T-cell (primary cell): ENCODE measurements around the gene RHOB. TPM values are rescaled to one million over a fixed set of nuclear protein-coding genes. Genes with fewer than 3 reads are reported as not detected.

Experiments
- ATAC-seq, 4 experiments: fragments of 200-7000 bp in 3 of 4; fragments of 150-1000 bp in 1 of 4; cut with Tn5 transposase; replicated peaks in 1 of 4; 1 replicate in 3 of 4; 2 replicates in 1 of 4; pipeline ENCODE4 v1.10.0; 2021; ENCODE audit warnings: moderate library complexity in 3 of 4, mild to moderate bottlenecking in 2 of 4, moderate number of reproducible peaks in 1 of 4
- CTCF ChIA-PET, 2 donors: fragments of 300-600 bp; sonication (Branson Sonifier 250); formaldehyde crosslinking; loops; one replicate each; lab custom pipeline; 2022; ENCODE audit warnings: antibody characterized with exemption in 2 of 2; lab: Charles Lee
- POLR2A ChIA-PET, 2 donors: fragments of 300-600 bp; sonication (Branson Sonifier 250); formaldehyde crosslinking; loops; one replicate each; lab custom pipeline; 2022; ENCODE audit warnings: antibody characterized with exemption in 2 of 2; lab: Charles Lee
- DNase-seq, 35 experiments: peaks; one replicate each; pipeline versions ENCODE4 v3.0.0 to v3.0.0-alpha.2; 2013 to 2023
- H3K27ac ChIP-seq: one replicate; pipeline ENCODE4 v1.5.1; 2013; ENCODE audit warnings: low read length
- H3K27me3 ChIP-seq, 2 experiments: replicated peaks in 1 of 2; 1 replicate in 1 of 2; 2 replicates in 1 of 2; pipeline versions ENCODE4 v1.6.1 to v1.7.0; 2013; ENCODE audit warnings: low read length in 1 of 2, mixed read lengths in 1 of 2; ENCODE audit not compliant: control insufficient read depth in 2 of 2, insufficient read depth in 2 of 2; ENCODE audit errors: extremely low read depth in 1 of 2
- H3K36me3 ChIP-seq, 2 donors: 1 replicate in 1 of 2; 2 replicates in 1 of 2; pipeline versions ENCODE4 v1.6.1 to v1.7.0; 2013; ENCODE audit warnings: low read length in 1 of 2; ENCODE audit not compliant: control insufficient read depth in 2 of 2, insufficient read depth in 1 of 2; ENCODE audit errors: extremely low read depth in 1 of 2
- H3K4me1 ChIP-seq, 2 experiments: 1 replicate in 1 of 2; 2 replicates in 1 of 2; pipeline versions ENCODE4 v1.6.1 to v1.7.0; 2013; ENCODE audit warnings: low read length in 2 of 2, mixed read lengths in 1 of 2; ENCODE audit not compliant: insufficient read depth in 2 of 2, control insufficient read depth in 1 of 2; ENCODE audit errors: extremely low read depth in 1 of 2
- H3K4me3 ChIP-seq, 2 donors: 1 replicate in 1 of 2; 2 replicates in 1 of 2; pipeline versions ENCODE4 v1.5.1 to v1.7.0; 2013; ENCODE audit warnings: mild to moderate bottlenecking in 2 of 2, low read length in 1 of 2, moderate library complexity in 1 of 2; ENCODE audit not compliant: control insufficient read depth in 1 of 2; ENCODE audit errors: extremely low read depth in 1 of 2
- H3K9me3 ChIP-seq: 2 replicates; pipeline ENCODE4 v1.7.0; 2013
- H3K27ac Mint-ChIP-seq, 2 donors: one replicate each; pipeline ENCODE4 v1.8.0; 2020 to 2021; ENCODE audit warnings: mild to moderate bottlenecking in 2 of 2, mixed read lengths in 2 of 2
- H3K27me3 Mint-ChIP-seq, 2 donors: one replicate each; pipeline ENCODE4 v1.8.0; 2021 to 2022; ENCODE audit warnings: mixed read lengths in 2 of 2
- H3K36me3 Mint-ChIP-seq: one replicate; pipeline ENCODE4 v1.8.0; 2021; ENCODE audit warnings: mixed read lengths
- H3K4me1 Mint-ChIP-seq, 3 donors: one replicate each; pipeline ENCODE4 v1.8.0; 2020 to 2022; ENCODE audit warnings: mixed read lengths in 3 of 3, mild to moderate bottlenecking in 1 of 3
- H3K4me3 Mint-ChIP-seq, 3 donors: one replicate each; pipeline ENCODE4 v1.8.0; 2020 to 2022; ENCODE audit warnings: mild to moderate bottlenecking in 3 of 3, mixed read lengths in 3 of 3, moderate library complexity in 3 of 3
- H3K9me3 Mint-ChIP-seq, 3 donors: one replicate each; pipeline ENCODE4 v1.8.0; 2020 to 2022; ENCODE audit warnings: mixed read lengths in 3 of 3
- WGBS: methylation state at CpG from one replicate; pipeline ENCODE4 v1.1.5; 2013; ENCODE audit warnings: missing lambda C conversion rate; ENCODE audit not compliant: insufficient coverage; 5-methylcytosine and 5-hydroxymethylcytosine counted together
- total RNA-seq, 35 experiments: library from RNA in 6 of 35; stranded (reverse) in 6 of 35; fragments of 120-200 nt in 1 of 35; gene quantifications; one replicate each; pipeline versions ENCODE4 v1.2.1 to v1.2.4 and lab custom pipeline; 2013 to 2026

RHOB gene
- total RNA-seq, 5 donors from 2014 or later (not counting 1 experiment from before 2014, with no cell fraction given) = 11.4 to 42.4 (median 14.7) TPM

- H3K27ac Mint-ChIP-seq = no peak overlapping the region
- ATAC-seq (no peak), DNase-seq (no peak)
- Histone ChIP-seq H3K27ac (no peak overlapping the region), H3K4me3 (no peak overlapping the region), H3K27me3 (peaks cover 0 to 13% of the 10 kb centered on the region in 2 experiments), H3K36me3 (no peaks in the 10 kb centered on the region), H3K4me1 (no peaks in the 10 kb centered on the region), H3K9me3 (no peaks in the 10 kb centered on the region)
- ChIA-PET CTCF (no interaction called here), POLR2A (no interaction called here)
- H3K36me3 Mint-ChIP-seq = no peaks in the 10 kb centered on the region
- peaks cover 0 to 3% of the 10 kb centered on the region in 2 donors for H3K27me3 Mint-ChIP-seq
- WGBS = 70% methylated on average over 4 of the region's 7 CpGs
- H3K4me1 Mint-ChIP-seq = no peaks in the 10 kb centered on the region
- H3K9me3 Mint-ChIP-seq = peaks cover 0 to 5% (median 0%) of the 10 kb centered on the region in 3 donors
- no peak overlapping the region for H3K4me3 Mint-ChIP-seq
Observed at GRCh38 chr2:20478961-20479360, 32.1 kb downstream of the RHOB start.

DNA sequence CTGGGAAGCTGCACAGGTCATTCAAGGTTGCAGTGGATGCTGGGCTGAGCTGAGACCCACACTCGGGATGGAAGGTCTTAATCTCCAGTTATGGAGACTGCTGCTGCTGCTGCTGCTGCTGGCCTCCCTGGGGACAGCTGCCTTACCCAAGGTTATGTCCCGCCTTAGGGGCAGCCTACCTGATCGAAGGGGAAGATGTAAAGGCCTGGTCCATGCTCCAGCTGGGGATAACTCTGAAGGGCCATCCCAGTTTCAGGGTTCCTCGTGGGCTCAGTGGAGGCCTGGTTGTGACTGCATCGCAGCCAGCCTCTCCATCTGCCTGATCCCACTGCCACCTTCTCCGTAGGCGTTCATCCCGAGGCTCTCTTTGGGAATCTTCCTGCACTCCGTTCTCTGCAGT is 33.0 kb downstream of the RHOB start:
- DNase-seq = no peak
- H3K36me3 ChIP-seq = no peaks in the 10 kb centered on the region
- no peak overlapping the region for H3K27ac ChIP-seq
- H3K27me3 ChIP-seq = peaks cover 0 to 13% of the 10 kb centered on the region in 2 experiments
- H3K9me3 Mint-ChIP-seq = peaks cover 0 to 5% (median 0%) of the 10 kb centered on the region in 3 donors
- WGBS = 80% methylated on average over 8 of the region's 9 CpGs
- H3K9me3 ChIP-seq = no peaks in the 10 kb centered on the region
- CTCF ChIA-PET = interaction anchor here in 1 of 2 donors (0.6 kb wide), 1 partner anchor 383 kb away, joined by 6 read pairs; no protein-coding TSS in a partner anchor
- H3K4me1 ChIP-seq = no peaks in the 10 kb centered on the region
- H3K27ac Mint-ChIP-seq = no peak overlapping the region
- POLR2A ChIA-PET = no interaction called here
- H3K4me3 ChIP-seq = no peak overlapping the region
- no peaks in the 10 kb centered on the region for H3K36me3 Mint-ChIP-seq
- peaks cover 0 to 3% of the 10 kb centered on the region in 2 donors for H3K27me3 Mint-ChIP-seq
- H3K4me1 Mint-ChIP-seq = no peaks in the 10 kb centered on the region
- no peak overlapping the region for H3K4me3 Mint-ChIP-seq
- ATAC-seq = no peak

DNA sequence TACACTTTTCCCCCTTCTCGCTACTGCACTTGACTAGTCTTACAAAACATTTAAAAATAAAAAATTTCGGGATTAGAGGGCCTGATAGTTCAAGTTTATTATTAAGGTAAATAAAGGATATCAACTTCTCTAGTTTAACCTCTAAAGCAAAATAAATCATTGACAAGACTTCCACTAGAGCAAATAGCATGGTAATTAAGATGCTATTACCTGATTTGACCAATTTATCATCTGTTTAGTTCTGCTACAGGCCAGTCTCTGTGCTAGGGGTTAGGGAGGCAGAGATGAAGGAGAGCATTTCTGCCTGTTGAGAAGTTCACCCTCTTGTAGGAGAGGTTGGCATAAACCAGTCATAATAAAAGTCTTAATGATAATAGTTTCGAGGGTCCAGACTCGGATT is 34.0 kb downstream of the RHOB start:
- Histone ChIP-seq H3K9me3 (no peaks in the 10 kb centered on the region), H3K36me3 (no peaks in the 10 kb centered on the region), H3K4me3 (no peak overlapping the region), H3K27me3 (peaks cover 0 to 17% of the 10 kb centered on the region in 2 experiments), H3K27ac (no peak overlapping the region), H3K4me1 (no peaks in the 10 kb centered on the region)
- Mint-ChIP-seq H3K4me1 (no peaks in the 10 kb centered on the region), H3K27me3 (peaks cover 0 to 3% of the 10 kb centered on the region in 2 donors), H3K27ac (no peak overlapping the region), H3K9me3 (peaks cover 0 to 5% (median 0%) of the 10 kb centered on the region in 3 donors), H3K36me3 (no peaks in the 10 kb centered on the region), H3K4me3 (no peak overlapping the region)
- ChIA-PET POLR2A (no interaction called here), CTCF (no interaction called here)
- ATAC-seq (no peak), DNase-seq (no peak)
- WGBS = 63% methylated on average over 2 of the region's 4 CpGs

DNA sequence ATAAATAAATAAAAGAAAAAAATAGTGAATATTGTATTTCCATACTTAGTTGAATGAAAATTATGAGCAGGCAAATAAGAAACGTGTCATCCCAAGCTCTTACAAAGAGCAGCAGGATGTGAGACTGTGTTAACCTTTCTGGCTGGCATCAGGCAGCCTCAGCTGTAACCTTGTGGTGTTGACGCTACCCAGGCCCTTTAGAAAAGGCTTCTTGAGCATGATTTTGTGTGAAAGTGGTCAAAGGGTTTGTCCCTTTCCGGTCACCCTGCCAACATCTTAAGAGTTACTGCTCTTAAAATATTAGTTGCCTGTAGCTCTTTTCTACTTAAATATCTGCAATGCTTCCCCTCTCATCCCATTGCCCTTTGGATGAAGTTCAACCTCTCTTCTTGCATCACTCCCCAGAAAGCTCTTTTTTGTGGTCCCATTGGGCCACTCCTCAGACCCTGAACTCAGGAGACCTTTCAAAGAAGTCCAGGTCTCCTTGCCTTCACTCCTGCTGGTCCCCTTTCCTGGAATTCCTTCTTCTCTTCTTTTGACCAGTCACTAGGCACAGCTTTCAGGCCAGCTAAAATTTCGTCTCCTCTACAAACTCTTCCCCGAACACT is 35.0 kb downstream of the RHOB start:
- no peaks in the 10 kb centered on the region for H3K9me3 ChIP-seq
- H3K36me3 ChIP-seq = no peaks in the 10 kb centered on the region
- ChIA-PET POLR2A (interaction anchor here in 1 of 2 donors (0.6 kb wide), 1 partner anchor 179 kb away, joined by 3 read pairs; no protein-coding TSS in a partner anchor), CTCF (no interaction called here)
- WGBS = 71% methylated on average over 2 of the region's 5 CpGs
- Mint-ChIP-seq H3K27ac (no peak overlapping the region), H3K36me3 (no peaks in the 10 kb centered on the region), H3K9me3 (peaks cover 0 to 5% (median 0%) of the 10 kb centered on the region in 3 donors), H3K27me3 (peaks cover 0 to 3% of the 10 kb centered on the region in 2 donors), H3K4me3 (no peak overlapping the region), H3K4me1 (no peaks in the 10 kb centered on the region)
- no peaks in the 10 kb centered on the region for H3K4me1 ChIP-seq
- H3K27me3 ChIP-seq = peaks cover 0 to 17% of the 10 kb centered on the region in 2 experiments
- no peak overlapping the region for H3K27ac ChIP-seq
- no peak overlapping the region for H3K4me3 ChIP-seq
- DNase-seq (no peak), ATAC-seq (no peak)

DNA sequence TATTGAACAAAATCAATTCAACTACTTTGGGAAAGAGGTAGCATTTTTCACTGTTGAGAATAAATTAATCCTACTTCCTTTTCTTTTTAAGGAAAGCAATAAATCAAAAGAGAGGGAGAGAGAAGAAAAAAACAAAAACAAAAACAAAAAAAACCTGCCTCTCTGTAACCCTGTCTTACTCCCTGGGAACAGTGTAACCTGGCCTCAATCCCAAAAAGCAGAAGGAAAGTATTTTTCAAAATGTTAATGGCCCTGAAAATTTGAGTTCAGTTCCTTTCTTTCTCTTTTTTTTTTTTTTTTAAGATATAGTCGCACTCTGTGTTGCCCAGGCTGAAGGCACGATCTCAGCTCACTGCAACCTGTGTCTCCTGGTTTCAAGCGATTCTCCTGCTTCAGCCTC is 35.9 kb downstream of the RHOB start:
- Histone ChIP-seq H3K4me3 (no peak overlapping the region), H3K4me1 (no peaks in the 10 kb centered on the region), H3K27ac (no peak overlapping the region), H3K27me3 (peaks cover 0 to 17% of the 10 kb centered on the region in 2 experiments), H3K9me3 (no peaks in the 10 kb centered on the region), H3K36me3 (no peaks in the 10 kb centered on the region)
- no peak for DNase-seq
- H3K4me1 Mint-ChIP-seq = no peaks in the 10 kb centered on the region
- H3K27ac Mint-ChIP-seq = no peak overlapping the region
- peaks cover 0 to 3% of the 10 kb centered on the region in 2 donors for H3K27me3 Mint-ChIP-seq
- no peak for ATAC-seq
- ChIA-PET CTCF (no interaction called here), POLR2A (no interaction called here)
- 86% methylated on average over 1 of the region's 3 CpGs for WGBS
- H3K36me3 Mint-ChIP-seq = no peaks in the 10 kb centered on the region
- H3K9me3 Mint-ChIP-seq = peaks cover 0 to 5% (median 0%) of the 10 kb centered on the region in 3 donors
- no peak overlapping the region for H3K4me3 Mint-ChIP-seq

DNA sequence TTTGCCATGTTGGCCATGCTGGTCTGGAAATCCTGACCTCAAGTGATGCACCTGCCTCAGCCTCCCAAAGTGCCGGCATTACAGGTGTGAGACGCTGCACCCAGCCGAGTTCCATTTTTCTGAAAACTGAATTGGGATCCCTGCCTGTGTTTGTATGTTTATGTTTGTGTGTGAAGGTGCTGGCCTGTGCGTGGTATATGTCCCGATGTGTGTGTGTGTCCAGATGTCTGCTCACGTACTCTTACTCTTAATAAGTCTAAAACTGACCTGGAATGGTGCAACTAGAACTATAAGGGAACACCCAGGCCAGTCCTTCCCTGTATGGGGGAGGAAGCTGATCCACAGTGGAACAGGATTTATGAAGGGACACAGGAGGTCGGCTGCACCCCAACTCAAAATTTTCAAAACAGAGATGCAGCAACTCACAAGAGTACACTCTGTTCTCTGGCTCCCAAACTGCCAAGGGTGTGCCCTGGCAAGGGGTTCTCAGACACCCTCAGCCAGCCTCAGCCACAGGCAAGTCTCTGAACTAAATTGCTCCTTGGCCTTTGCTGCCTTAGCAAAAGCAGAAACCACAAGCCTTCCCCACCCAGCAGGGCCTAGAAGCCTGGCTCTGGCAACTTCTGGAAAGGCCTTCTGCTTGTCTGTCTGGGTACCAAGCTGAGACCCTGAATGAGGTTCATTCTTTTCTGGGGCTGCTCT is 36.5 kb downstream of the RHOB start:
- H3K27me3 ChIP-seq = peaks cover 0 to 17% of the 10 kb centered on the region in 2 experiments
- no peak overlapping the region for H3K27ac Mint-ChIP-seq

More for the DNA sequence above, 36.5 kb downstream of the RHOB start:
- Mint-ChIP-seq H3K4me3 (no peak overlapping the region), H3K36me3 (no peaks in the 10 kb centered on the region), H3K27me3 (peaks cover 0 to 2% of the 10 kb centered on the region in 2 donors), H3K9me3 (peaks cover 0 to 4% (median 0%) of the 10 kb centered on the region in 3 donors), H3K4me1 (no peaks in the 10 kb centered on the region)
- H3K4me3 ChIP-seq = no peak overlapping the region
- H3K36me3 ChIP-seq = no peaks in the 10 kb centered on the region
- DNase-seq (no peak), ATAC-seq (no peak)
- ChIA-PET POLR2A (no interaction called here), CTCF (no interaction called here)
- no peak overlapping the region for H3K27ac ChIP-seq
- no peaks in the 10 kb centered on the region for H3K9me3 ChIP-seq
- no CpG with 5 or more reads among the region's 7 CpGs for WGBS
- no peaks in the 10 kb centered on the region for H3K4me1 ChIP-seq
